ENCODE data around the gene NACA2.

- TF ChIP-seq CTCF (IDR thresholded peaks at IDR 0.05) = no peak
- TF ChIP-seq POLR2A (IDR thresholded peaks at IDR 0.05) = no peak
These were observed 28.9 kb upstream of the NACA2 start for GRCh38 chr17:61619953-61620352.
